Left ventricle myocardium inferior (tissue), 1 donor: ENCODE data around the gene PHC3. TPM values are rescaled to one million over a fixed set of nuclear protein-coding genes. Genes with fewer than 3 reads are reported as not detected.

ENCODE experiments used
- DNase-seq: peaks from one replicate; pipeline ENCODE4 v3.0.0-alpha.2; 2020
- H3K27ac ChIP-seq: fragments of 200-600 bp; replicated peaks from 2 replicates; pipeline ENCODE4 v1.8.0; 2021
- H3K27me3 ChIP-seq: fragments of 200-600 bp; 2 replicates; pipeline ENCODE4 v1.8.0; 2021; ENCODE audit warnings: low read depth
- H3K36me3 ChIP-seq: fragments of 200-600 bp; 2 replicates; pipeline ENCODE4 v1.8.0; 2021
- H3K4me1 ChIP-seq: fragments of 200-600 bp; 2 replicates; pipeline ENCODE4 v1.8.0; 2021
- H3K4me3 ChIP-seq: fragments of 200-600 bp; 2 replicates; pipeline ENCODE4 v1.8.0; 2021; ENCODE audit warnings: mild to moderate bottlenecking, moderate library complexity
- H3K9me3 ChIP-seq: fragments of 200-600 bp; replicated peaks from 2 replicates; pipeline ENCODE4 v1.8.0; 2021
- intact Hi-C: fragments of 100-400 bp; cut with micrococcal nuclease; formaldehyde crosslinking; loops from one replicate; pipeline ENCODE4 v1.11.0; 2022
- total RNA-seq: library from RNA; stranded (reverse); fragmentation: NEBNext Ultra II Directional; extraction: Animal tissue kit (Norgen Biotek cat#: 25700); gene quantifications from one replicate; pipeline ENCODE4 v1.2.1, GENCODE V29; 2021
- TF ChIP-seq, protein P1 (sequence below): fragments of 200-600 bp; IDR thresholded peaks from 2 replicates; pipeline ENCODE4 v1.8.0; 2021; ENCODE audit warnings: antibody characterized with exemption, mild to moderate bottlenecking, borderline replicate concordance
- donor health status: DM: no; HTN: yes; CAD: no; lungs with severe emphysema.

The PHC3 gene
- total RNA-seq, 1 donor from 2014 or later, result 53.1 TPM

GRCh38 chr3:170078620-170079281 lies 102.8 kb downstream of the PHC3 start:
- TF ChIP-seq, protein P1, sequence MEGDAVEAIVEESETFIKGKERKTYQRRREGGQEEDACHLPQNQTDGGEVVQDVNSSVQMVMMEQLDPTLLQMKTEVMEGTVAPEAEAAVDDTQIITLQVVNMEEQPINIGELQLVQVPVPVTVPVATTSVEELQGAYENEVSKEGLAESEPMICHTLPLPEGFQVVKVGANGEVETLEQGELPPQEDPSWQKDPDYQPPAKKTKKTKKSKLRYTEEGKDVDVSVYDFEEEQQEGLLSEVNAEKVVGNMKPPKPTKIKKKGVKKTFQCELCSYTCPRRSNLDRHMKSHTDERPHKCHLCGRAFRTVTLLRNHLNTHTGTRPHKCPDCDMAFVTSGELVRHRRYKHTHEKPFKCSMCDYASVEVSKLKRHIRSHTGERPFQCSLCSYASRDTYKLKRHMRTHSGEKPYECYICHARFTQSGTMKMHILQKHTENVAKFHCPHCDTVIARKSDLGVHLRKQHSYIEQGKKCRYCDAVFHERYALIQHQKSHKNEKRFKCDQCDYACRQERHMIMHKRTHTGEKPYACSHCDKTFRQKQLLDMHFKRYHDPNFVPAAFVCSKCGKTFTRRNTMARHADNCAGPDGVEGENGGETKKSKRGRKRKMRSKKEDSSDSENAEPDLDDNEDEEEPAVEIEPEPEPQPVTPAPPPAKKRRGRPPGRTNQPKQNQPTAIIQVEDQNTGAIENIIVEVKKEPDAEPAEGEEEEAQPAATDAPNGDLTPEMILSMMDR, result no peak
- Histone ChIP-seq H3K36me3 (peaks cover 10% of the 10 kb centered on the region), H3K9me3 (no peaks in the 10 kb centered on the region), H3K4me1 (no peaks in the 10 kb centered on the region), H3K4me3 (no peak overlapping the region), H3K27ac (no peak overlapping the region), H3K27me3 (no peaks in the 10 kb centered on the region)
- DNase-seq, result no peak
- intact Hi-C loops, result no loop called here

GRCh38 chr3:170077361-170077760 lies 104.2 kb downstream of the PHC3 start:
- Histone ChIP-seq H3K4me3 (no peak overlapping the region), H3K4me1 (no peaks in the 10 kb centered on the region), H3K27me3 (no peaks in the 10 kb centered on the region), H3K9me3 (no peaks in the 10 kb centered on the region), H3K36me3 (peaks cover 3% of the 10 kb centered on the region), H3K27ac (no peak overlapping the region)
- TF ChIP-seq, protein P1, result no peak
- DNase-seq, result no peak
- intact Hi-C loops, result no loop called here

DNA sequence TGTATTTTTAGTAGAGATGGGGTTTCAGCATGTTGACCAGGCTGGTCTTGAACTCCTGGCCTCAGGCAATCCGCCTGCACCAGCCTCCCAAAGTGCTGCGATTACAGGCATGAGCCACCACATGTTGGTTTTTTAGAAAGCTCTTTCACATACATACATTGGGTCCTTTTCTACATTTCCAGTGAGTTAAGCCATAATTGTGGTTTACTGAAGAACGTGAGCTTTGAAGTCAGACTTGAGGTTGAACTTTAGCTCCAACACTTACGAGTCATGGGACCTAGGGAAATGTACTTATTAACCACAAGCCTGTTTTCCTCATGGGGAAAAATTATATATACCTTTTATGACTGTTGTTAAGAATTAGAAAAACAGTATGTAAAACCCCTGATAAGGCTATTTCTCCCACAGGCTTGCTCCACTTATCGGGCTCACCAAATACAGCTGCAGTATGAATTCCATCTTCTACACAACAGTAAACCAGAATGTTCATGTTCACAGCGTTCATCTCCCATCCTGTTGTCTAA lies 104.8 kb downstream of the PHC3 start:
- no peak for DNase-seq
- Histone ChIP-seq H3K4me3 (no peak overlapping the region), H3K4me1 (no peaks in the 10 kb centered on the region), H3K27ac (no peak overlapping the region), H3K27me3 (no peaks in the 10 kb centered on the region), H3K9me3 (no peaks in the 10 kb centered on the region), H3K36me3 (no peaks in the 10 kb centered on the region)
- intact Hi-C loops, result no loop called here
- TF ChIP-seq, protein P1, result no peak

DNA sequence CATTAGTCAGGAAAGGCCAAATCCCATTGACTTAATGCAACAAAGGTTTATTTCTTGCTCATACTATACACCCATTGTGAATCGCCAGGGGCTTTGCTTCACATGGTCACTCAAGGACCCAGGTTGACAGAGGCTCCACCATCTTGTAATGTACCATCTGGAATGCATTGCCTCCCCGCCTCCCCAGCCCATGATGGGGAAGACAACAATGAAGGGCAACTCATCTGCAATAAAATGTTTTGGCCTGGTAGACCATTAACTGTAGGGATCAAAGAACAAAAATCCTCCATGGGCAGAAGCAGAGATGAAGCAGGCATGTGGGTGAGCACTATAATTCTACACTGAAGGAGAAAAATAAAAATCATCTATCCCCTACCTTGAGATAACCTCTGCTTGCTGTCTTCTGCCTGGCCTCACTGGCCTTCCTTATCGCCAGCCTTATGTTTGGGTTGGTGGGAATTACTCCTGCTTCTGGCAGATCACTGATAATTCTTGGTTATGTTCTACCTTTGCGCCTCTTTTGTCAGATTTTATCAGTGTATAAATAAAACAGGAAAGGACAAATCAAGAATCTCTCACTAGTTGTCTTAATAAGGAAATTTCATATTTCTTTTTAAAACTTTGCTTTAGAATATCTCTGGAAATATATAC lies 106.0 kb downstream of the PHC3 start:
- H3K4me3 ChIP-seq, result no peak overlapping the region
- H3K27ac ChIP-seq, result no peak overlapping the region
- no peaks in the 10 kb centered on the region for H3K4me1 ChIP-seq
- H3K36me3 ChIP-seq, result no peaks in the 10 kb centered on the region
- no peak for DNase-seq
- H3K9me3 ChIP-seq, result no peaks in the 10 kb centered on the region
- TF ChIP-seq, protein P1, result no peak
- intact Hi-C loops, result no loop called here
- no peaks in the 10 kb centered on the region for H3K27me3 ChIP-seq

GRCh38 chr3:170064108-170064507 lies 117.4 kb downstream of the PHC3 start:
- intact Hi-C loops, result no loop called here
- Histone ChIP-seq H3K4me3 (no peak overlapping the region), H3K9me3 (no peaks in the 10 kb centered on the region), H3K27ac (no peak overlapping the region), H3K4me1 (no peaks in the 10 kb centered on the region), H3K36me3 (no peaks in the 10 kb centered on the region), H3K27me3 (no peaks in the 10 kb centered on the region)
- TF ChIP-seq, protein P1, result no peak
- no peak for DNase-seq
